Right forelimb (tissue), 1 donor: Measurements from ENCODE around the gene ANGPT4.

Experiments used
- DNase-seq: peaks from one replicate; pipeline ENCODE4 v3.0.0-alpha.2; 2018

Gene ANGPT4

DNA sequence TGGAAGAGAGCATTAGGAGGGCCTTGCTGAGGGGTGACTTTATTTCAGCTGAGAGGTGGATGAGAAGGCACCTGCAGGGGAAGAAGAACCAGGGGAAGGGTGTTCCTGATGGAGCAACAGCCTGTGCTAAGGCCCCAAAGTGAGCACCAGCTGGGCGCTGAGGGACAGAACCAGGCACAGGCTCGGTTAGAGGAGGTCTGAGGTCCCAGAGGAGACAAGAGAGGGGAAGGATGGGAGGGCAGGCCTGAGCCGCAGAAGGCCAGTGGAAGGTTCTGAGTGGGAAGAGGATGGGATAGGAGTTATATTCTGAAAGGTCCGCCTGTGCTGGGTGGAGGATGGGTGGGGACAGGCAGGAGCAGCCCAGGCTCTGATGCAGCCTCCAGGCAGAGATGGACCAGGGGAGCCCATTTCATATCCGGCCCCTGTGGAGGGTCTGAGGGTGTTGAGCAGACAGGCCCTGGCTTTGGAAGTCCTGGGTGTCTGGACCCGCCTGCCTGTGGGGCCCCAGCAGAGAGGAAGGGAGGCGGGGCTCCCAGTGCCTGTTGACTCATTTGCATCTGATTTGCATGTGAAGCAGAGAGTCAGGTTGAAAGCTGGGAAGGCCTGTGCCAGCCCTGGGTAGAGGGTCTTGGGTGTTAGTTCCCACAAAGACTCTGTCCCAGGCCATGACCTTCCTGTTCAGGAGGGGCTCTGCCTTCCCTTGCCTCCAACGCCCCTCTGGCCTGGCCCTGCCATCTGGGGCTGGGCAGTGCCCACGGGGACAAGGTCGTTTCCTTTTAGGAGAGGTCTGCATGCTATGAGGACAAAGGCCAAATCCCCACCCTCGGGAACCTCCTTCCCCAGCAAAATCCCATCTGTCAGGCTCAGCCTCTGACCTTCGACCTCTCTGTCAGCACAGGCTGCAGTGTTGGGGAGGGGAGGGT lies 93.2 kb downstream of the ANGPT4 start:
- DNase-seq, result no peak

DNA sequence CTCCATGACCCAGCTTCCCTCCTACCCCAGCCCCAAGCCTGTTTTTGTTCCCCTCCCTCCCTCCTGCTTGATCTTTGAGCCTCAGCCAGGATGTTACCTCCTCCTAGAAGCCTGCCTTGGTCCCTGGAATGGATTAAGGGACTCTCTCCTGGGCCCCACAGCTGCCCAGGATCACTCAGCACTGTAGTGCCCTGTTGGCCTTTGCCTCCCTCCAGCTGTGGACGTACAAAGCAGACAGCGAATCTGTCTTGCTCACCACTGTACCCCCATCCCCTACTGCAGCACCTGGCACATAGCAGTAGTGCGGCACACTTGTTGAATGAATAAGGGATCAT lies 94.4 kb downstream of the ANGPT4 start:
- no peak for DNase-seq

DNA sequence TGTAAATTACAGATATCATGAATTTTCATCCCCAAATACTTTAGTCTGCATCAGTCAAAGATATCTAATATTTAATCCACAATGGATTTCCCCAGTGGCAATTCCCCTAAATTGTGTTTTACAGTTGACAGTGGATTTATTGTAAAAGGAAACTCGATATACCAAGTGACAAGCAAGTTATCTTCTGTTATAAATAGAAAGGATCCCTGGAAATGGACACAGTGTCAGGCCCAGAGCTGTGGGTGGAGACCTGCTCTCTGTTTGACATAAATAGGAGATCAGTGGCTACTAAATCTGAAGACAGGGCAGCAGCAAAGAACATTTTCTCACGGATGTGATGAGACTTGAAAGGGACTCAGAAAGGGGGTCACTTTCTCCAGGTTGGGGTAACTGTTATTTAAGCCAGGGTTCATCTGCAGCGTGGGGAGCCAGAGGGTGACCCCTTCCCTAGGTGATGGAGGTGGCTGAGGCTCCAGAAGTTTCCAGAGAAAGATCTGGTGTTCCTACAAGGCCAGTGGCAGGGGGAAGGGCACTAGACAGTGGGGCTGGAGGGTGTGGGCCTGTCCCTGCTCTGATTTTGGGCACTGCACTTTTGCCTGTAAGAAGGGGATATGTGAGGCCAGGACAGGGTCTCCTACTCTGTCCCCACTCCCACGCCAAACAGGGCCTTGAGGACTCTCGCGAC lies 94.9 kb downstream of the ANGPT4 start:
- DNase-seq, result no peak

DNA sequence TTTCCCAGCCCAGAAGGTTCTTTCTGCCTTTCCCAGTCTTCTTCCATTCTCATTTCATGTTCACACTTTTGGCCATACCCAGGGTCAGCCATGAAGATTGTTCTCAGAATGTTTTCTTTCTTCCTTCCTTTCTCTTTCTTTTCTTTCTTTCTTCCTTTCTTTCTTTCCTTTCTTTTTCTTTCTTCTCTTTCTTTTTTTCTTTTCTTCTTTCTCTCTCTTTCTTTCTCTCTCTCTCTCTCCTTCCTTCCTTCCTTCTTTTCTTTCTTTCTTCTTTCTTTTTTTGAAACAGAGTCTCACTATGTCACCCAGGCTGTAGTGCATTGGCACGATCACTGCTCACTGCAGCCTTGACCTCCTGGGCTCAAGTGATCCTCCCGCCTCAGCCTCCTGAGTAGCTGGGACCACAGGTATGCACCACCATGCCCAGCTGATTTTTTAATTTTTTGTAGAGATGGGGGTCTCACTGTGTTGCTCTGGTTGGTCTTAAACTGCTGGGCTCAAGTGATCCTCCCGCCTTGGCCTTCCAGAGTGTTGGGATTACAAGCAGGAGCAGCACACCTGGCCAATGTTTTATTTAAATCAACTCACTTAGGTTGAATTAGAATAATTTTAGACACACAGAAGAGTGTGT lies 95.7 kb downstream of the ANGPT4 start:
- DNase-seq, result no peak
